Liver (tissue), 9 donors: ENCODE measurements around the gene SLC22A31. TPM values are rescaled to one million over a fixed set of nuclear protein-coding genes. Genes with fewer than 3 reads are reported as not detected.

Source experiments
- DNase-seq: peaks from one replicate; pipeline ENCODE4 v3.0.0-alpha.2; 2017; ENCODE audit warnings: low spot score
- H3K27ac ChIP-seq, 2 donors: one replicate each; pipeline ENCODE4 v1.7.0; 2013; ENCODE audit warnings: inconsistent platforms in 2 of 2, low read length in 2 of 2, control low read depth in 1 of 2, low read depth in 1 of 2, mild to moderate bottlenecking in 1 of 2
- H3K27me3 ChIP-seq, 4 donors: one replicate each; pipeline versions ENCODE4 v1.6.1 to v1.7.0; 2013; ENCODE audit warnings: low read length in 3 of 4, inconsistent platforms in 1 of 4, mild to moderate bottlenecking in 1 of 4, moderate library complexity in 1 of 4; ENCODE audit not compliant: control insufficient read depth in 4 of 4, insufficient read depth in 4 of 4
- H3K36me3 ChIP-seq, 4 donors: one replicate each; pipeline versions ENCODE4 v1.6.1 to v1.7.0; 2013; ENCODE audit warnings: low read length in 3 of 4, mild to moderate bottlenecking in 3 of 4, low read depth in 1 of 4, moderate library complexity in 1 of 4; ENCODE audit not compliant: control insufficient read depth in 4 of 4, insufficient read depth in 3 of 4
- H3K4me1 ChIP-seq, 4 donors: one replicate each; pipeline versions ENCODE4 v1.6.1 to v1.7.0; 2013; ENCODE audit warnings: low read length in 3 of 4, mild to moderate bottlenecking in 3 of 4, moderate library complexity in 1 of 4; ENCODE audit not compliant: control insufficient read depth in 4 of 4, insufficient read depth in 4 of 4
- H3K4me3 ChIP-seq, 3 donors: one replicate each; pipeline versions ENCODE4 v1.6.1 to v1.7.0; 2013; ENCODE audit warnings: low read length in 3 of 3, control low read depth in 1 of 3, low read depth in 1 of 3, mild to moderate bottlenecking in 1 of 3
- H3K9ac ChIP-seq, 2 donors: one replicate each; pipeline ENCODE4 v1.7.0; 2013; ENCODE audit warnings: low read length in 2 of 2, mild to moderate bottlenecking in 2 of 2, moderate library complexity in 2 of 2, control low read depth in 1 of 2, low read depth in 1 of 2
- H3K9me3 ChIP-seq, 4 donors: one replicate each; pipeline versions ENCODE4 v1.6.1 to v1.7.0; 2013; ENCODE audit warnings: low read length in 3 of 4; ENCODE audit not compliant: control insufficient read depth in 4 of 4
- ATF3 ChIP-seq: IDR thresholded peaks from 2 replicates; pipeline ENCODE4 v1.6.1; 2016; ENCODE audit warnings: antibody characterized with exemption
- CTCF ChIP-seq: fragments of 150-350 bp; IDR thresholded peaks from 2 replicates; pipeline ENCODE4 v1.5.1; 2017; ENCODE audit warnings: improper control_type of control experiment, low read depth, low read length; ENCODE audit not compliant: missing input control
- EGR1 ChIP-seq, 2 donors: IDR thresholded peaks; 2 replicates each; pipeline ENCODE4 v1.6.1; 2016 to 2018; ENCODE audit warnings: antibody characterized with exemption in 2 of 2, low read depth in 2 of 2
- FOXA1 ChIP-seq: IDR thresholded peaks from 2 replicates; pipeline ENCODE4 v1.6.1; 2016; ENCODE audit warnings: antibody characterized with exemption
- FOXA2 ChIP-seq: IDR thresholded peaks from 2 replicates; pipeline ENCODE4 v1.6.1; 2016; ENCODE audit warnings: antibody characterized with exemption
- GABPA ChIP-seq, 2 donors: IDR thresholded peaks in 1 of 2; conservative IDR thresholded peaks in 1 of 2; 2 replicates each; pipeline ENCODE4 v1.6.1; 2016; ENCODE audit warnings: antibody characterized with exemption in 2 of 2, mild to moderate bottlenecking in 1 of 2, moderate library complexity in 1 of 2
- HNF4A ChIP-seq, 2 donors: conservative IDR thresholded peaks; 2 replicates each; pipeline ENCODE4 v1.6.1; 2016; ENCODE audit warnings: antibody characterized with exemption in 2 of 2, mild to moderate bottlenecking in 2 of 2
- HNF4G ChIP-seq: IDR thresholded peaks from 2 replicates; pipeline ENCODE4 v1.6.1; 2016; ENCODE audit warnings: antibody characterized with exemption
- JUND ChIP-seq, 2 donors: IDR thresholded peaks; 2 replicates each; pipeline ENCODE4 v1.6.1; 2016; ENCODE audit warnings: antibody characterized with exemption in 2 of 2
- NR2F2 ChIP-seq: IDR thresholded peaks from 2 replicates; pipeline ENCODE4 v1.6.1; 2016; ENCODE audit warnings: antibody characterized with exemption
- RAD21 ChIP-seq, 2 donors: IDR thresholded peaks; 2 replicates each; pipeline ENCODE4 v1.6.1; 2016; ENCODE audit warnings: antibody characterized with exemption in 2 of 2, mild to moderate bottlenecking in 2 of 2
- RXRA ChIP-seq, 2 donors: IDR thresholded peaks; 2 replicates each; pipeline ENCODE4 v1.6.1; 2017 to 2018; ENCODE audit warnings: antibody characterized with exemption in 2 of 2, mild to moderate bottlenecking in 1 of 2
- SP1 ChIP-seq: IDR thresholded peaks from 2 replicates; pipeline ENCODE4 v1.6.1; 2018; ENCODE audit warnings: antibody characterized with exemption, mild to moderate bottlenecking
- TAF1 ChIP-seq: conservative IDR thresholded peaks from 2 replicates; pipeline ENCODE4 v1.6.1; 2016; ENCODE audit warnings: antibody characterized with exemption, mild to moderate bottlenecking
- YY1 ChIP-seq: IDR thresholded peaks from 2 replicates; pipeline ENCODE4 v1.6.1; 2016; ENCODE audit warnings: antibody characterized with exemption, mild to moderate bottlenecking
- ZBTB33 ChIP-seq: IDR thresholded peaks from 2 replicates; pipeline ENCODE4 v1.6.1; 2016; ENCODE audit warnings: antibody characterized with exemption
- WGBS: extraction: QIAGEN DNeasy Blood & Tissue Kit; methylation state at CpG from one replicate; pipeline ENCODE4 v1.1.7; 2013; 5-methylcytosine and 5-hydroxymethylcytosine counted together
- polyA plus RNA-seq, 2 donors: library from polyadenylated mRNA; stranded (reverse) in 1 of 2; unstranded in 1 of 2; fragments of 200-250 nt in 1 of 2; fragments of >200 nt in 1 of 2; fragmentation: Nextera tagmentation in 1 of 2; extraction: Ambion mirVana in 1 of 2; gene quantifications; one replicate each; pipeline versions ENCODE4 v1.2.1 to v1.2.3, GENCODE V29; 2013 to 2015
- total RNA-seq, 2 donors: library from RNA; depleted of rRNA; stranded (reverse); fragments of >200 nt; gene quantifications; one replicate each; pipeline ENCODE4 v1.2.3, GENCODE V29; 2014
- TF ChIP-seq, protein P1 (sequence below): IDR thresholded peaks from 2 replicates; pipeline ENCODE4 v1.6.1; 2016; ENCODE audit warnings: antibody characterized with exemption
- TF ChIP-seq, protein P2 (sequence below): IDR thresholded peaks from 2 replicates; pipeline ENCODE4 v1.6.1; 2016; ENCODE audit warnings: antibody characterized with exemption, mild to moderate bottlenecking
- donor health status: healthy.
- donor health status: healthy.
- donor health status: healthy.
- donor health status: healthy.
- donor health status: healthy.

SLC22A31 gene
- total and polyA plus RNA-seq, 4 donors, result 0.15 to 0.50 (median 0.48) TPM; not detected in 1

- H3K4me1 ChIP-seq, result peaks cover 0 to 19% (median 11%) of the 10 kb centered on the region in 4 donors
- H3K36me3 ChIP-seq, result peaks cover 18 to 48% (median 27%) of the 10 kb centered on the region in 4 donors
- no peak overlapping the region for H3K4me3 ChIP-seq
- 89% methylated on average over 3 of the region's 3 CpGs for WGBS
- DNase-seq, result no peak
- no peak overlapping the region for H3K27ac ChIP-seq
- H3K9me3 ChIP-seq, result peaks cover 0 to 3% (median 3%) of the 10 kb centered on the region in 4 donors
- no peaks in the 10 kb centered on the region for H3K27me3 ChIP-seq
- H3K9ac ChIP-seq, result no peak overlapping the region
- no peak for TF ChIP-seq TAF1
- TF ChIP-seq JUND (IDR thresholded peaks at IDR 0.05), result no peak
- TF ChIP-seq ZBTB33, result no peak
- TF ChIP-seq SP1, result no peak
- TF ChIP-seq GABPA (IDR thresholded peaks at IDR 0.05 in 1 of 2, conservative IDR thresholded peaks at IDR 0.05 in 1 of 2), result no peak
- no peak for TF ChIP-seq EGR1 (IDR thresholded peaks at IDR 0.05; ENCODE audit: low read depth in 2 of 2)
- TF ChIP-seq NR2F2, result no peak
- TF ChIP-seq HNF4G, result no peak
- TF ChIP-seq FOXA1, result no peak
- no peak for TF ChIP-seq YY1
- no peak for TF ChIP-seq HNF4A (conservative IDR thresholded peaks at IDR 0.05)
- TF ChIP-seq, protein P1, sequence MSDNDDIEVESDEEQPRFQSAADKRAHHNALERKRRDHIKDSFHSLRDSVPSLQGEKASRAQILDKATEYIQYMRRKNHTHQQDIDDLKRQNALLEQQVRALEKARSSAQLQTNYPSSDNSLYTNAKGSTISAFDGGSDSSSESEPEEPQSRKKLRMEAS, result no peak
- TF ChIP-seq RAD21 (IDR thresholded peaks at IDR 0.05), result no peak
- TF ChIP-seq CTCF, result no peak
These were observed 21.3 kb upstream of the SLC22A31 start for GRCh38 chr16:89221604-89222003.

GRCh38 chr16:89219365-89219764 lies 19.0 kb upstream of the SLC22A31 start:
- peaks cover 12 to 31% (median 16%) of the 10 kb centered on the region in 4 donors for H3K36me3 ChIP-seq
- no peak overlapping the region for H3K27ac ChIP-seq
- H3K4me1 ChIP-seq, result peaks cover 2 to 32% (median 19%) of the 10 kb centered on the region in 4 donors
- 67% methylated on average over 5 of the region's 5 CpGs for WGBS
- TF ChIP-seq YY1, result no peak
- TF ChIP-seq TAF1, result no peak
- TF ChIP-seq, protein P1, result no peak
- no peak for TF ChIP-seq CTCF
- no peak for TF ChIP-seq NR2F2
- TF ChIP-seq RAD21 (IDR thresholded peaks at IDR 0.05), result no peak
- TF ChIP-seq, protein P2, sequence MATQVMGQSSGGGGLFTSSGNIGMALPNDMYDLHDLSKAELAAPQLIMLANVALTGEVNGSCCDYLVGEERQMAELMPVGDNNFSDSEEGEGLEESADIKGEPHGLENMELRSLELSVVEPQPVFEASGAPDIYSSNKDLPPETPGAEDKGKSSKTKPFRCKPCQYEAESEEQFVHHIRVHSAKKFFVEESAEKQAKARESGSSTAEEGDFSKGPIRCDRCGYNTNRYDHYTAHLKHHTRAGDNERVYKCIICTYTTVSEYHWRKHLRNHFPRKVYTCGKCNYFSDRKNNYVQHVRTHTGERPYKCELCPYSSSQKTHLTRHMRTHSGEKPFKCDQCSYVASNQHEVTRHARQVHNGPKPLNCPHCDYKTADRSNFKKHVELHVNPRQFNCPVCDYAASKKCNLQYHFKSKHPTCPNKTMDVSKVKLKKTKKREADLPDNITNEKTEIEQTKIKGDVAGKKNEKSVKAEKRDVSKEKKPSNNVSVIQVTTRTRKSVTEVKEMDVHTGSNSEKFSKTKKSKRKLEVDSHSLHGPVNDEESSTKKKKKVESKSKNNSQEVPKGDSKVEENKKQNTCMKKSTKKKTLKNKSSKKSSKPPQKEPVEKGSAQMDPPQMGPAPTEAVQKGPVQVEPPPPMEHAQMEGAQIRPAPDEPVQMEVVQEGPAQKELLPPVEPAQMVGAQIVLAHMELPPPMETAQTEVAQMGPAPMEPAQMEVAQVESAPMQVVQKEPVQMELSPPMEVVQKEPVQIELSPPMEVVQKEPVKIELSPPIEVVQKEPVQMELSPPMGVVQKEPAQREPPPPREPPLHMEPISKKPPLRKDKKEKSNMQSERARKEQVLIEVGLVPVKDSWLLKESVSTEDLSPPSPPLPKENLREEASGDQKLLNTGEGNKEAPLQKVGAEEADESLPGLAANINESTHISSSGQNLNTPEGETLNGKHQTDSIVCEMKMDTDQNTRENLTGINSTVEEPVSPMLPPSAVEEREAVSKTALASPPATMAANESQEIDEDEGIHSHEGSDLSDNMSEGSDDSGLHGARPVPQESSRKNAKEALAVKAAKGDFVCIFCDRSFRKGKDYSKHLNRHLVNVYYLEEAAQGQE, result no peak
- TF ChIP-seq ATF3, result no peak
- no peak for TF ChIP-seq ZBTB33
- no peak for TF ChIP-seq HNF4G
- no peak for TF ChIP-seq FOXA1
- TF ChIP-seq RXRA (IDR thresholded peaks at IDR 0.05), result no peak
- no peak for TF ChIP-seq FOXA2
- TF ChIP-seq SP1, result no peak
- H3K9ac ChIP-seq, result no peak overlapping the region
- no peaks in the 10 kb centered on the region for H3K9me3 ChIP-seq
- no peaks in the 10 kb centered on the region for H3K27me3 ChIP-seq
- no peak overlapping the region for H3K4me3 ChIP-seq
- no peak for DNase-seq
